Measurements from ENCODE around the gene TNIK.

The TNIK gene

DNA sequence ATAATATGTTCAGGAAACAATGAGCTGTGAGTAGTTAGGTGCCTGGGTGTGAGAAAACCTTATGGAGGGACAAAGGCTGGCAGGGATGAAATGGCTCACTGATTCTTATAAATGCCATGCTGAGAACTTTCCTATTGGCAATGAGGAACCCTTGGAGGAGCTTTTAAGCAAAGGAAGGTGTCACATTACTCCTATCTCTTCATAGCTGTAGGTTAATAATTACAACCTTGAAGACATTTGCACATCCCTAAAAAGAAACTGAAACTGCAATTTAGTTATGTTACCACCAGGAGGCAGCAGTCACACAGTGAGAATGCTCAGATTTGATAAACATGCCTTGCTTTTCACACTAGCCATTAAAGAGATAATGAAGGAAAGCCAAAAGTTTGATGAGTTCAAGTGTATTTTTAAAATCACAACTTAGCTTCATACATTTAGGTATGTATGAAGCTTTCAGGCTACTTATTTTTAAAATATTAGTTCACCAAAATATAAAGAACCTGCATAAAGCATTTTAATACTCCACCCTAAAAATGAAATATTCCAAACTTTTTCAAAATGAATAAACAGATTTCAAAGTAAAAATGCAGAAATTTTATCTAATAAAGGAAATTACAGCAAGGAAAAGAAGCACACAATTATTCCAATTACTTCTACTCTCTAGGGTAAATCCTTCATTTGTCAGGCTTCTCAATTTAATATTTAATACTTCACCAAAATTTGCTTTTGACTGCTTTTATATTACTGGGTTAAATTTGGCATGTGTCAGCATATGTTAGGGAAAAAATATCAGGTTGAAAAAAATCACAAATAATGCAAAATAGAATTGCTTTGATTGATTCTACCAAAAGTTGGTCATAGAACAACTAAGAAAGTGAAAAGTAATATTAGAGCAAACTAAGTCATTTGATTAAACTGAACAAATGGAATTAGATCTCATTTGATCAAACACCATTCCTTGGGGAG lies 296.8 kb downstream of the TNIK start:
- DNase-seq (ENCODE audit: low read depth), result no peak

DNA sequence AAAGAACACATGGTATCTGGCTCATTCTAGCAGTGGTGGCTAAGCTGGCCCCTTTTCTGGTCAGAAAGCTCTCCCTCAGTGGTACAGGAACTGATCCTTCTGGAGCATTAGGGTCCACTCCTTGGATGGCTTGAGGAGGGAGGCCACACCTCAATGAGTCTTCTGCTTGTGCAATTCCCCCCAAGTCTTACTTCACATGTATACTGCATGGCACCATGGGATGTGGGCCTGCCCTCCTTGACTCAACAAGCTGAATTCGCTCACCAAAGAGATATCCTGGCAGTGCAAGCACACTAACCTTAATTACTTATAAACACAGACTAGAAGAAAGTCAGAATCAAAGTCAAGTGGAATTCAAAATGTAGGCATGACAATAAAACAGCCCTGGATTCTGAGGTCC lies 299.9 kb downstream of the TNIK start:
- DNase-seq (ENCODE audit: low read depth), result no peak

DNA sequence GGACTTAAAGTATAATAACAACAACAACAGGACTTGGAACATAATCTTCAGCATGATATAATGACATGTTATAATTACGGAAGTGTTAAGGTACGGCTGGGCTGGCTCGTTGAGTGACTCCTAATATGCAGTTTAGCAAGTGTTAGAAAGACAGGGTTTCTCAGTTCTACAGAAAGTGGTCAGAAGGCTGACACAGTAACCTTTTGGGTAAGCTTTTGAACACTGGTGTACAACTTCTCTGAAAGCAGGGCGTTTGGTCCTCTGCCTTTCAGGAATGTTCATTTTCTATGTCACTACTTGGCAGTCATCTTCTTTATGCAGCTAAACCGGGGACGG lies 300.4 kb downstream of the TNIK start:
- DNase-seq (ENCODE audit: low read depth), result no peak

DNA sequence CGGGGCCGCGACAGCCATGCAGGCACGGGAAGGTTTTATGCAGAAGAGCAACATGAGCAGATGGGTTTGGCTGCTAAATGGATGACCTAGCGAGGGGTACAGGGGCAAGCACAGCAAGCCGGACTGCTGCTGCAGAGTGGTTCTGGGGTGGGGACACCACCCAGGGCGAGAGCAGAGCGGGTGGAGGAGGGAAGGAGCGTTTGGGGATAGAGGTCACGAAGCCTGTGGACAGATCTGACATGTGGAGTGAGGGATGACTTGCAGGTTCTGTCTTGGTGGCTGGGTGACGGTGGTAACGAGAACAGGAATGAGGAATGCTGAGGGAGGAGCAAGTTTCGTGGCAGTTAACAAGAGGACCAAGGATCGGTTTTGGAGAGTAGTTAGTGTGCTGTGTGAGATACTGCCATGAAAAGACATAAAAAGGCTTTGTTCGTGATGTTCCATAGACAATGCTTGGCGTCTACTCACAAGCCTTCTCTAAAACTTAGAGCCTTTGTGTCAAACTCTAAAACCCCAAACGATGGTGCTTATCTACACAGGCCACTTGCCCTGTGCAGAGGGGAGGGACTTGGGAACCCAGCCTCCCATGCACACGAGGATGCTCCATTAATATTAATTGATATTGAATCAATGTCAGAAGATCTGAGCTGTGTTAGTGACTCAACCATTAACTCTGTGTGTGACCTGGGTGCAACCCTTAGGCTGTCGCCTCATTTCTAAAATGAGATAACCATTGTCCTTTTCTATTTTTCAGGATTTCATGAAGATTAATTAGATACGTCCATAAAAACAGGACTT lies 301.0 kb downstream of the TNIK start:
- DNase-seq (ENCODE audit: low read depth), result no peak

DNA sequence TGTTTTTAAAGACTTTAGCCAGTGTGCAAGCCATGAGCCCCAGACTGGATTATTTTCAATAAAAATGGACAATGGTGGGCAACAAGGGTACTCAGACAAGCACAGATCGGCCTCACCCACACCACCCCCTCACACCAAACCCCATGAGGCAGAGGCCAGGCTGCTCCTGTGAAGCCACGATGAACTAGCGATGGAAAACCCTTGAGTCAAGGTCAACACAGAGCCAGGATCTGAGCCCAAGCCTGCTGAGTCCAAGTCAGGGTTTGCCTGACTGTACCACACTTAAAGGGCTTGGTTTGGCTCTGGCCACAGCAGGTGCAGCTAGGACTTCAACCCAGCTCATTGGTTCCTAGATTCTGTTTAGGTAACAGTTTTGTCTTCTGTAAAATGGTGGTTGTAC lies 302.2 kb downstream of the TNIK start:
- DNase-seq (ENCODE audit: low read depth), result no peak

DNA sequence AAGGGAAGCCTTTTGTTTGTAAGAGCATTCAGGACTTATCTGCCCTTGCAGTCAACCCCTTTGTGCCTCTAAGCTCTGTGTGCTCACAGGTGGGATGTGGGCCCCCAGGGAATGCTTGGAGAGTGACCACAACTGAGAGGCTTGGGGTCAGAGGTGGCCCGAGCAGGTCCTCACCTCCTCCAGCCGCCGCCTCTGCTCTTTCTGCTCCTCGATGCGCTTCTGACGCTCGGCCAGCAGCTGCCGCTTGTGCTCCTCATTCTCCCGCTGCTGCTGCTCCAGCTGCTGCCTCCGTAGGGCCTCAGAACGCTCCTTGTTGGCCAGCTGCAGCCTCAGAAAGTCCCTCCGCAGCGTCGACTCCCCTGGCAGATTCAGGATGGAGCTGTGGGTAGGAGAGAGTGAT lies 302.9 kb downstream of the TNIK start:
- DNase-seq (ENCODE audit: low read depth), result no peak

DNA sequence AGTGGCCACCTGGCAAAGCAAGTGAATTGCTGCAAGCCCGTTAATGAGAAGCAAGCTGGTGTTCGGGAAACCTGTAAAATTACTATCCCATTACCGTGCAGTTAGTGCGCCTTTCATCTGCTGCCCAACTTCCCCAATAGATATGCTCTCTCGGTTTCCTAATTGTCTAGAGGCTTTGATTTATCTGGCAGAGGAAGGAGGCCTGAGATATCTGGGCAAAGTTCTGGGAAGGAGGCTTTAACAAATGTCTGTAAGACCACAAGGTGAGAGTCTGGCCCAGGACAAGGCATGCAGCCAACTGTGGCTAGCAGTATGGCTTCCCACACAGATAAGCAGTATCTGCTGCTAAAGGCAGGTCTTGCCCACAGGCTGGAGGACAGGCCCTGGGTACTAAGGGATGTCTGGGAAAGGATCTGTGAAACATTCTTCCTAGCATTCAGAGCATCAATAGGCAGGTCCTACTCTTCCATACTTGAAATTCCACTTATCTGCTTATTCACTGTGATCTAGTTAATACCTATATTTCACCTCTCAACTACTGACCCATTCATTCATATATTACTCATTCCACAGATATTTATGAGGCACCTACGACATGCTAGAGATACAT lies 303.7 kb downstream of the TNIK start:
- no peak for DNase-seq (ENCODE audit: low read depth)

DNA sequence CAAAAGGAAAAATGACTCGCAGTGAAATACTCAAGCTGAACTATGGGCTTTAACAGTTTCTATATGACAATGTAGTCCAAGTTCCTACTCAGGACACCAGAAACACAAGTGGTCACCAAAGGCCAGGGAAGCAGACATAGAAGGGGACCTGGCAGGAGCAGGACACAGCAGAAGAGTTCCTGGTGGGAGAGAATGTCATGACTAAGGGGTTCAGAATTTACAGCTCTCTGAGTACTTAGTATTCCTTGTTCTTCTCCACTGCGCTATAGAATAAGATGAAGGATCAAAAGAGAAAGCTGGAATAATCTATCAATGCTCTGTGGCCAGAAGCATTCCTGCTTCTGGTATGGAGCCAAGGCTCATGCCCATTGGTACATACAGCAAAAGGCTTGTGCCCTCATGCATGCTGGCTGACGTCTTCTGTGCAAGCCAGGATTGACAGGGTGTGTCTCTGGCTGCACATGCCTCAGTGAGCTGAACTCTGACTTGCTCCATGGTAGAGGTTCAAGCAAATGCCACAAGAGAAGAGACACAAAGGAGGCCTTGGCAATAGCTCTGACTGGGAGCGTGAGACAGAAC lies 305.0 kb downstream of the TNIK start:
- DNase-seq (ENCODE audit: low read depth), result no peak

DNA sequence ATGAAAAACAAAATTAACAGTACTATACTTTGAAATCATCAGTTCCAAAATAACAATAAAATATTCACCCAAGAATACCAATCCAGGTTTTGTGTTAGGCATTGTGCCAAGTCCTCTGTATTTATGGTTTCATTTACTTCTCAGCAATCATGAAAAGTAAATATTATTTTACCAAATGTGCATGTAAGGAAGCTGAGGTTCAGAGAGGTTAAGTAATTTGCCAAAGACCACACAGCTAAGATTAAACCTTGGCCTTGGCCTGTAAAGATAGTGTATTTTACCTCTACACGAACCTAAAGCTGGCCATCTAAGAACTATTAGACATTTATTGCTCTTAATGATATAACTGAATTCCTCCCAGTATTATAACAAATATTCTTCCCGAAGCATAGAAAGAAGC lies 309.3 kb downstream of the TNIK start:
- DNase-seq (ENCODE audit: low read depth), result no peak

DNA sequence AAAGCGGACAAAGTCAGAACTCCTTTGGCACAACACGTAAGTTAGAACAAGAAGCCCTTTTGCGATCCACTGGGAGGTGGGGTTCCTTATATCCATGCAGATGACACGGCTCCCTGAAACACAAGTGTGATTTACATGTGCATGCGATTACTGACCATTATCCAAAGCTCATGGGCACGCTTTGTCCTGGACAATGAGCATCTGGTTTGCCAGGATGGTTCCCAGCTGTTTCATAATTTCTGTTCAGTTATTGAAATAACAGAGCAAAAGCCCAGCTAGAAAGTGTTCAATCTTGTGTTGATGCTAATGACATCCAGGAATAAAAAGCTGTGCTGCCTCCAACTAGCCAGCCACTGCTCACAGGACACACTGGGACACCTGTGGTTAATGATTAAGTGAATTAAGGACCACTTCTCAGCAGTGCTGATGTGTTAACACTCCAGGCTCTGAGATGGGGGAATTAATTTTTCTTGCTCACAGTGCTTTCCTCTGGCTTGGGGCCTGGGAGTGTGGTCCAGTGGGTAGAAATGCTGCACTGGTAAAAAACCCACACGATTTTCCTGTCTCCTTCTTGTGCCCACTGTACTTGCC lies 310.6 kb downstream of the TNIK start:
- DNase-seq (ENCODE audit: low read depth), result no peak

DNA sequence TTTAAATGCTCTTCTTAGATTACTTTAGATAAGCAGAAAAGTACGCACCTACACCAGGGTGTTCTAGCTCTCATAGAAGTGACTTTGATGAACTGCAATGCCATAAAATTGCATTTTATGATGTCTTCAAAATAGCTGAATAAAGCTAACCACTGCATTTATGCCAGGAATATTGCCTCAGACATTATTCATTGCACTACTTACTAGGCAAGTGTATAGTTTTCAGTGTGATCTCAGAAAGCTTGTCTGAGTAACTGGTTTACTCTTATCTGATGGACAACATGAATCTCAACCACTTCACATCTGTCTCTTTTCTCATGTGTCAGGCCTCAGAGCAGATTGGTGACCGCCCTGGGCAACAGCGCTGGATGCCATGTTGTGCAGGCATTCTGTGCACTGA lies 314.4 kb downstream of the TNIK start:
- no peak for DNase-seq (ENCODE audit: low read depth)

DNA sequence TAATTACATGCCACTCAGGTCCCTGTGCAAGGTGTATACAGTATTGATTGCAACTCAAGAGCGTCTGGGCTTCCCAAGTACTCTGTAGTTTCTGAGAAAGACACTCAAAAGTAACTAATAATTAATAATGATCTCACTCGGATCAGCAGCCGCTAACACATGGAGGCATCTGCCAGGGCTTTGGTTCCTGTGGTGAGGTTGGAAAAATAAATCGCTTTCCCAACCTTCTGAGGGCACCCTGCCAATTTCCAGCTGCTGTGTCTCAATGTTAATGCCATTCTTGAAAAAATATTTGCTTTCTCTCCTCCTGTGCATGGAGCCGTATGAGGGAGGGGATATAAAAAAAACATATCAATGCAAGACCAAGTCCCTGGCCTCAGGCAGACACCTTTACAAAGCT lies 317.2 kb downstream of the TNIK start:
- DNase-seq (ENCODE audit: low read depth), result no peak

DNA sequence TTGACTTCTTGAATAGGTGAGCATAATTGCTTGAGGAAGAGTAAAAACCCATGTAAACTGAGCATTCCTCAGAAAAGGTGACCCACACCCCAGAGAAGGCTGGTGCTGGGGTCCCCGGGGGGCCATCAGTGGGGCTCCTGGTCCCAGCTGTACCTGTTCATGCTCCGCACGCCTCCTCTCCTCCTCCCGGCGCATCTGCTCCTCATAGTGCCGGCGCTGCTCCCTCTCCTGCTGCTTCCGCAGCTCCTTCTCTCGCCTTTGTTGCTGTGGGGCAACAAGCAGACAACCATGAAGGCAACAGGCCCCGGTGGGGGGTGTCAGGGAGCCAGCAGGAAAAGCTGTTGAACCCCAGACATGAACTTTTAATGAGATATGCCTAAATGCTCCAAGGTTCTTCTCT lies 320.0 kb downstream of the TNIK start:
- DNase-seq (ENCODE audit: low read depth), result no peak

DNA sequence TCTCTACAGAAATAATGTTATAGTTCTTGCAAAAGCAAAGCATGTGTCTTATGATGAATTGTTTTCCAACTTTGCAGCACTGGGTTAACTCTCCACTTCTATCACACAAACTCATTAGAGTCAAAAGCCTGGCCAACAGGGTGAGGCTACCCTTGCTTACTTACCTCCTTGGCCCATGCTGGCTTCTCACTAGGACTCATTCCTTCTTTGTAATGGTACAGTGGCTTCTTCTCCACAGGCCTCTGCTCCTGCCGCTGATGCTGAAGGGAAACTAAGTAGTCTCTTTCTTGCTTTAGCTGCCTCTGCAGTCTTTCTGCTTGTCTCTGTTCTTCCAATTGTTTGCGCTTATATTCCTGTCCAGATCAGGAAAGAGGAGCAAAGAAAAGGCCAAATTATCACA lies 322.2 kb downstream of the TNIK start:
- no peak for DNase-seq (ENCODE audit: low read depth)

DNA sequence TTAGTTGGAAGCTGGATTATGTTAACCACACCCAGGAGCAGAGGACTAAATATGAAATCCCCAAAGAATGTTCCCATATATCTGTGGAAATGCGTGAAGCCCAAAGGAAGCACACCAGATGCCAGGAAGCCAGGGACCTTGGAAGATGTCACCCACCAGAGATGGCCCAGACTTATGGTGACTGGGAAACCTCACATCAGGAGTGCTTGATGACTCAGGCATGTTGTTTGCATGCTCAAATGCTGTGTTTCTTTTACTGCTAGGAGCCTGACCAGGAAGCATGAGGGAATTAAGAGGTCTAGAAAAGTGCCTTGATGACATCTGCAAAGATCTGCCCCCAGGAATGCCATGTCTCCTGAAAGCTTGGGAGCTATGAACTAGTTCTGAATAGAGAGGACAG lies 324.7 kb downstream of the TNIK start:
- no peak for DNase-seq (ENCODE audit: low read depth)

DNA sequence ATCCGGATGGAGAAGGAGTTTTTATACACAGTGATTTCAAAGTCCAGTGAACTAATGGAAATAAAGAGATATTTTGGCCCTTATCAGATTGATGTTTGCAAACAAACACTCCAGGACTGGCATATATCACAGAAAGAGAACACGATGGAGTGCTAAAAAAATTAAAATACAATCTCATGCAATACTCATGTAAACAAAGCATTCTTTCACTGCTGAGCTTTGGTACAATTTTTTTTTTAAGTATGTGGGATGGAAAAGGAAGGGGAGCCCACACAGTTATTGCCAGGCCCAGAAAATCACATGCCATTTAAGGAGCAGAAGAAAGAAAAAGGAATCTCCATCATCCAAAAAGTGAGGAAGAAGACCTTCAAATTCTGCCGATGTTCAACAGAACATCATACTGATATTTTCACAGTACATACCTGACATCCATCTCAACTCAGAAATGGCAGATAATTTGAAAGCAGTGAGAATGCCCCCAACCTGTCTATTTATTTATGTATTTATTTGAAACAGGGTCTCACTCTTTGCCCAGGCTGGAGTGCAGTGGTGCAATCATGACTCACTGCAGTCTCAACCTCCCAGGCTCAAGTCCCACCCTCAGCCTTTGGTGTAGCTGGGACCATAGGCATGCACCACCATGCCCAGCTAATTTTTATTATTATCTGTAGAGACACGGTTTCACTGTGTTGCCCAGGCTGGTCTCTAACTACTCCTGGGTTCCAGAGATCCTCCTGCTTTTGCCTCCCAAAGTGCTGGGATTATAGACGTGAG lies 326.2 kb downstream of the TNIK start:
- DNase-seq (ENCODE audit: low read depth), result no peak

DNA sequence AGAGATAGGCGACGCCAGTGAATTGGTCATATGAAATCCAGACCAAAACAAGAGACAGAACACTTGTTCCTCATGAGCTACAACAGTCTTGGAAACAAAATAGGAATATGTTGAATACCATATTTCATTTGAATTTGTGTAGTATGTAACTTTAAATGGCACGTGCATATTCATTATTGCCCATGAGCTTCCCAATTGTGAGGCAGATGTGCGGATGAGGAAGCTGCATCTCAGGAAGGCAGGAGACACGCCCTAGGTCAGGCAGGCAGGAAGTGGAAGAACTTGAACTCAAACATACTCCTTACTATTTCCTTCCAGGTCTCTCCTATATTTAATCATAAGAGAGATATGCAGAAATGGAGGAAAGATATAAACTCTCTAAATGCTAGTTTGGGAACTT lies 326.9 kb downstream of the TNIK start:
- DNase-seq (ENCODE audit: low read depth), result no peak

DNA sequence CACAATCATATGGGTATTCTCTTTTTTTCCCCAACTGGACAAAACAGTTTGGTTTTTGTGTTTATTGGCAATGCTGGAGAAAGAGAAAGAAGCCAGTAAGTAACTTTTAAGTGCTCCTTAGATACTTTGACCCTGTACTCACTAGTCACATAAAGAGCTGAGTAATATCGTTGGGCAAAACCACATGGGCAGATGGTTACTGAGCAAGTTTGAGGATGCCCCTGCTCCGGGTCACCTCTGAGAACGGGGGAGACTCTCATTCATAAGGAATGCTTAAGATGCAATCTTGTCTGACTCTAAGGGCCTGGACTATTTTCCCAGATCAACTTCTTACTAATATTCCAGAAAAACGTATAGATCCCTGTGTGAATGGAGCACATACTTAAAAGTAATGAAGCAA lies 327.3 kb downstream of the TNIK start:
- DNase-seq (ENCODE audit: low read depth), result no peak

DNA sequence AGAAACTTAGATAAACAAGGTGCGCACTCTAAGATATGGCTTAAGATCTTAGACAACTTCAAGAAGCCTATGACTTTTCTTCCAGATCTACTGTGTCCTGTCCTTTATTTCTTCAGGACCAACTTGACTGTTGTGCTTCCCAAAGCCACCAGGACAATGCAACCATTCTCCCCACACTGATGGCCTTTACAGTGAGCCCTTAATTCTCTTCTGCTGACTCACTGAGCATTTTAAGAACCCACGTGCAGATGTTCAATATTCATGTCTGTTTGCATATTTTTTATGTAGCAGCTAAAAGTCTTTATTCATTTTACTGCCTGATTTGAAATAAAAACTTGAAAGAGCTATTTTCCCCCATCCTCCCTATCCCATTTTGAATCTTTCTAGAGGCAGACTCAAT lies 330.4 kb downstream of the TNIK start:
- no peak for DNase-seq (ENCODE audit: low read depth)

DNA sequence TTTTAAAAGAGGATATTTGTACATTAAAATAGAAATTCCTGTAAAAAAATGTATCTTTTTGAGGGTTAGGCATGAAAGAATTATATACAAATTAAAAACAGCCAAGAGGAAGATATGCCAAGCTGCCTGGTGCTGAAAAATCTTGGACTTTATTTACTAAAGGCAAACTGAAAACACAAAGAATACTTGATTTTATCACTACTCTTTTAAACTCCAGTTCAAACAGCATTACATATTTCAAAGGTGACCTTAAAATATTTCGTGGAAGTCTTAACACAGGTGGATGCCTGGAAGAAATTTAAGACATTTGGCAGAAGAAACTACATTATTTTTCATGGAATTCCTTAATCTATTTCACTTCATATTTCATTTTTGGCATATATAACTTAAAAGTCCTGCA lies 332.6 kb downstream of the TNIK start:
- no peak for DNase-seq (ENCODE audit: low read depth)

DNA sequence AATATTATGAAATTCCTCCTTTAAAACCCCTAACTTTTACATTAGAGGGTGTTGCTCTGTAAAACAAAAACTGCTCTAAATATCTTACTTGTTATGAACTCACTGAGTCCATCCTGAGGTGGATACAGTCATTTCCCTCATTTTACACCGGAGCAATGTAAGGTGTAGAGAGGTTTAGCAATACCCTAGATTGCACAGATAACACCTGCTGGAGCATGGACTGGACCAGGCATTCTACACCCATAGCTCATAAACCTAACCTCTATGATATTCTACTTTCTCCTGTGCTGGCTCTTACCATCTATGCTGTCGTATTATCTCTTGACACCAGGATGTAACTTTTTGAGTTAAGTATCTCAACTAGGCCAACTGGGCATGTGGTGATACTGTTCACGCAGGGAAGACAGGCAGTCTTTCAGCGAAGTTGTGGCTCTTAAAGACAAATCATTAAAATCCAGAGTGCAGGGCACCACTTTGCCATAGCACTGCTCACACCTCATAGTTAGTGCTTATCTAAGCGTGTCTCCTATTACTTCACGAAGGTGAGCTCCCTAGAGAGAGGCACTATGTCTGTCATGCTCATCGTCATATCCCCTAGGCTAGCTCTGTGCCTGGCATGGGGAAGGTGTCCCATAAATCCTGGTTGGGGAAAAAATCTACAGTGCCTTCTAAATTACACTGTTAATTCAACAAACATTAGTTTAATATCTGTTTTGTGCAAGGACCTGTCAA lies 333.6 kb downstream of the TNIK start:
- no peak for DNase-seq (ENCODE audit: low read depth)
